GM12878 (cell line): ENCODE data around the gene MYO6. TPM values are rescaled to one million over a fixed set of nuclear protein-coding genes. Genes with fewer than 3 reads are reported as not detected.

Experiments
- ATAC-seq: fragments of 200-7000 bp; cut with Tn5 transposase; 3 replicates; pipeline ENCODE4 v1.9.1; 2020; ENCODE audit warnings: mild to moderate bottlenecking, moderate library complexity
- BruUV-seq: library from RNA; stranded (reverse); fragments of 400-500 nt; replicated peaks from 2 replicates; lab custom pipeline; 2021; lab: Mats Ljungman, UMichigan
- CTCF ChIA-PET: fragments of 300-600 bp; sonication (Branson Sonifier 250); formaldehyde crosslinking; extraction: SDS; loops from one replicate; lab custom pipeline; 2021; ENCODE audit warnings: inconsistent platforms; lab: Yijun Ruan, JAX
- POLR2A ChIA-PET: fragments of 350-600 bp; formaldehyde crosslinking; extraction: SDS; loops from one replicate; lab custom pipeline; 2021; ENCODE audit warnings: inconsistent platforms; lab: Charles Lee
- RAD21 ChIA-PET: fragments of 300-600 bp; sonication (Branson Sonifier 250); formaldehyde crosslinking; loops from one replicate; lab custom pipeline; 2023; ENCODE audit warnings: antibody characterized with exemption; ENCODE audit not compliant: unreplicated experiment; lab: Charles Lee
- SMC1A ChIA-PET: fragments of 300-600 bp; sonication (Branson Sonifier 250); formaldehyde crosslinking; loops from one replicate; lab custom pipeline; 2023; ENCODE audit not compliant: unreplicated experiment, uncharacterized antibody; lab: Charles Lee
- DNase-seq: peaks from one replicate; pipeline ENCODE4 v3.0.0-alpha.2; 2011; ENCODE audit warnings: low read depth, low spot score
- FAIRE-seq: peaks from 3 replicates; lab custom pipeline; 2011; peaks lifted over from hg19 to GRCh38; lab: Jason Lieb, UNC
- H2AFZ ChIP-seq: 2 replicates; pipeline ENCODE4 v1.6.0; 2011; ENCODE audit warnings: low read depth, low read length, control low read depth; ENCODE audit not compliant: control insufficient read depth
- H3K27ac ChIP-seq: 2 replicates; pipeline ENCODE4 v1.5.1; 2011; ENCODE audit warnings: control low read depth; ENCODE audit not compliant: control insufficient read depth, insufficient read depth
- H3K27me3 ChIP-seq, 2 experiments: replicated peaks in 1 of 2; 2 replicates each; pipeline versions ENCODE4 v1.6.0 to v1.6.1; 2011; ENCODE audit warnings: low read length in 1 of 2; ENCODE audit not compliant: control insufficient read depth in 2 of 2, insufficient read depth in 2 of 2
- H3K36me3 ChIP-seq, 2 experiments: 2 replicates each; pipeline ENCODE4 v1.5.1; 2011; ENCODE audit warnings: low read length in 1 of 2; ENCODE audit not compliant: control insufficient read depth in 2 of 2, insufficient read depth in 2 of 2
- H3K4me1 ChIP-seq: 2 replicates; pipeline ENCODE4 v1.6.1; 2011; ENCODE audit warnings: mild to moderate bottlenecking, low read length, moderate library complexity, mixed read lengths; ENCODE audit not compliant: control insufficient read depth, insufficient read depth
- H3K4me2 ChIP-seq: 2 replicates; pipeline ENCODE4 v1.6.0; 2011; ENCODE audit warnings: control low read depth; ENCODE audit not compliant: control insufficient read depth, insufficient read depth
- H3K4me3 ChIP-seq: fragments of 200-600 bp; sonication (generic); 2 replicates; pipeline ENCODE4 v1.5.1; 2016
- H3K79me2 ChIP-seq: 2 replicates; pipeline ENCODE4 v1.6.0; 2011; ENCODE audit warnings: low read length; ENCODE audit not compliant: control insufficient read depth, insufficient read depth
- H3K9ac ChIP-seq: 2 replicates; pipeline ENCODE4 v1.8.0; 2011; ENCODE audit warnings: low read length, control low read depth, mixed read lengths; ENCODE audit not compliant: control insufficient read depth, insufficient read depth
- H3K9me3 ChIP-seq: replicated peaks from 3 replicates; pipeline ENCODE4 v1.5.1; 2011; ENCODE audit warnings: mild to moderate bottlenecking, low read length; ENCODE audit not compliant: control insufficient read depth, insufficient read depth
- H4K20me1 ChIP-seq: 2 replicates; pipeline ENCODE4 v1.6.0; 2011; ENCODE audit not compliant: control insufficient read depth, insufficient read depth
- CBFB ChIP-seq: IDR thresholded peaks from 2 replicates; pipeline ENCODE4 v1.6.1; 2016; ENCODE audit warnings: antibody characterized with exemption, low read depth
- CHD4 ChIP-seq: fragments of 200-600 bp; sonication (generic); IDR thresholded peaks from 2 replicates; pipeline ENCODE4 v1.6.1; 2016; ENCODE audit warnings: mild to moderate bottlenecking
- GABPA ChIP-seq: IDR thresholded peaks from 2 replicates; pipeline ENCODE4 v1.6.1; 2014; ENCODE audit warnings: antibody characterized with exemption, low read depth, mild to moderate bottlenecking, inconsistent platforms
- MTA3 ChIP-seq: IDR thresholded peaks from 2 replicates; pipeline ENCODE4 v1.6.1; 2012; ENCODE audit warnings: low read length, inconsistent platforms, borderline replicate concordance
- POLR2A ChIP-seq: IDR thresholded peaks from 2 replicates; pipeline ENCODE4 v1.6.1; 2011; ENCODE audit warnings: low read depth, mild to moderate bottlenecking, low read length
- RB1 ChIP-seq: fragments of 450-650 bp; formaldehyde crosslinking; IDR thresholded peaks from 2 replicates; pipeline ENCODE4 v1.6.1; 2017; ENCODE audit warnings: mild to moderate bottlenecking, borderline replicate concordance
- SIX5 ChIP-seq: IDR thresholded peaks from 2 replicates; pipeline ENCODE4 v1.6.1; 2011; ENCODE audit warnings: mild to moderate bottlenecking, low read depth, low read length, moderate library complexity; ENCODE audit not compliant: severe bottlenecking
- SMAD5 ChIP-seq: IDR thresholded peaks from 2 replicates; pipeline ENCODE4 v1.6.1; 2016; ENCODE audit warnings: antibody characterized with exemption, low read depth
- SUZ12 ChIP-seq: fragments of 200-600 bp; sonication (generic); IDR thresholded peaks from one replicate; pipeline ENCODE4 v1.6.1; 2018; ENCODE audit warnings: antibody characterized with exemption, mild to moderate bottlenecking; ENCODE audit not compliant: unreplicated experiment
- ZNF384 ChIP-seq: IDR thresholded peaks from 2 replicates; pipeline ENCODE4 v1.6.1; 2012; ENCODE audit warnings: low read depth, mild to moderate bottlenecking, low read length, improper control_type of control experiment, borderline replicate concordance
- WGBS: methylation state at CpG from one replicate; pipeline ENCODE4 v1.1.6; 2016; ENCODE audit warnings: low lambda C conversion rate; ENCODE audit not compliant: insufficient replicate concordance, insufficient coverage; ENCODE audit errors: missing lambda C conversion rate; 5-methylcytosine and 5-hydroxymethylcytosine counted together
- in situ Hi-C: fragments of 300-500 bp; cut with MboI; formaldehyde crosslinking; loops from 9 replicates; pipeline ENCODE4 v1.14.3; 2018; ENCODE audit warnings: mixed read lengths
- intact Hi-C: fragments of 100-400 bp; cut with micrococcal nuclease; formaldehyde crosslinking; loops from one replicate; pipeline ENCODE4 v1.14.2; 2022; ENCODE audit not compliant: unreplicated experiment
- polyA plus RNA-seq, 11 experiments: library from polyadenylated mRNA; depleted of rRNA in 4 of 11; unstranded in 6 of 11; stranded (reverse) in 5 of 11; fragments of >200 nt; fragmentation: Nextera tagmentation in 4 of 11; fragmentation: Illumina TruSeq in 1 of 11; extraction: Ambion mirVana in 4 of 11; extraction: Trizol in 1 of 11; gene quantifications; 1 replicate in 1 of 11; 2 replicates in 10 of 11; pipeline versions ENCODE4 v1.2.1 to v1.2.3, GENCODE V29; 2011 to 2016; ENCODE audit warnings: inconsistent platforms in 2 of 11, missing spikeins in 2 of 11, low read depth in 1 of 11
- total RNA-seq, 4 experiments: library from RNA; depleted of rRNA in 3 of 4; stranded (reverse); fragments of >200 nt in 3 of 4; fragmentation: Illumina TruSeq in 1 of 4; extraction: Trizol in 1 of 4; gene quantifications; 2 replicates each; pipeline versions ENCODE4 v1.2.1 to v1.2.3, GENCODE V29; 2013 to 2021
- TF ChIP-seq, protein P1 (sequence below): IDR thresholded peaks from 2 replicates; pipeline ENCODE4 v1.6.1; 2012; ENCODE audit warnings: improper control_type of control experiment, low read depth, low read length; ENCODE audit not compliant: insufficient replicate concordance
- TF ChIP-seq, protein P2 (sequence below): fragments of 450-650 bp; IDR thresholded peaks from 2 replicates; pipeline ENCODE4 v1.6.1; 2017; ENCODE audit warnings: mild to moderate bottlenecking, moderate library complexity
- TF ChIP-seq, protein P3 (sequence below): fragments of 450-650 bp; IDR thresholded peaks from 2 replicates; pipeline ENCODE4 v1.6.1; 2016; ENCODE audit warnings: mild to moderate bottlenecking

Gene MYO6
- total and polyA plus RNA-seq, 10 of the 15 experiments (the other 5 are each of a cell fraction or from before 2014, with no cell fraction given) = 7.9 to 30.4 (median 16.8) TPM

DNA sequence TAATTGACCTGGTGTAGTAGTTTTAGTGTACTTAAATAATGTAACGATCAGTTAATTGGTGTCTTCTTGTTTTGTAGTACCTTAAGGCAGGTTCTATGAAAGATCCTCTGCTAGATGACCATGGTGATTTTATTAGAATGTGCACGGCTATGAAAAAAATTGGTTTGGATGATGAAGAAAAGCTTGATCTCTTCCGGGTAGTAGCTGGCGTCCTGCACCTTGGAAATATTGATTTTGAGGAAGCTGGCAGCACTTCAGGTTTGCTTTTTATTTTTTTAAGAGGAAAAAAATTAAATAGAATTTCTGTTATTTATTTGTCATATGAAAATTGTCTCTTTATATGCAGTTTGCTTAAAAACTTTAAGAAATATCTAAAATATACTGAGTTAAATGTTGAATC is 99.2 kb downstream of the MYO6 start (continued):
- TF ChIP-seq, protein P1, sequence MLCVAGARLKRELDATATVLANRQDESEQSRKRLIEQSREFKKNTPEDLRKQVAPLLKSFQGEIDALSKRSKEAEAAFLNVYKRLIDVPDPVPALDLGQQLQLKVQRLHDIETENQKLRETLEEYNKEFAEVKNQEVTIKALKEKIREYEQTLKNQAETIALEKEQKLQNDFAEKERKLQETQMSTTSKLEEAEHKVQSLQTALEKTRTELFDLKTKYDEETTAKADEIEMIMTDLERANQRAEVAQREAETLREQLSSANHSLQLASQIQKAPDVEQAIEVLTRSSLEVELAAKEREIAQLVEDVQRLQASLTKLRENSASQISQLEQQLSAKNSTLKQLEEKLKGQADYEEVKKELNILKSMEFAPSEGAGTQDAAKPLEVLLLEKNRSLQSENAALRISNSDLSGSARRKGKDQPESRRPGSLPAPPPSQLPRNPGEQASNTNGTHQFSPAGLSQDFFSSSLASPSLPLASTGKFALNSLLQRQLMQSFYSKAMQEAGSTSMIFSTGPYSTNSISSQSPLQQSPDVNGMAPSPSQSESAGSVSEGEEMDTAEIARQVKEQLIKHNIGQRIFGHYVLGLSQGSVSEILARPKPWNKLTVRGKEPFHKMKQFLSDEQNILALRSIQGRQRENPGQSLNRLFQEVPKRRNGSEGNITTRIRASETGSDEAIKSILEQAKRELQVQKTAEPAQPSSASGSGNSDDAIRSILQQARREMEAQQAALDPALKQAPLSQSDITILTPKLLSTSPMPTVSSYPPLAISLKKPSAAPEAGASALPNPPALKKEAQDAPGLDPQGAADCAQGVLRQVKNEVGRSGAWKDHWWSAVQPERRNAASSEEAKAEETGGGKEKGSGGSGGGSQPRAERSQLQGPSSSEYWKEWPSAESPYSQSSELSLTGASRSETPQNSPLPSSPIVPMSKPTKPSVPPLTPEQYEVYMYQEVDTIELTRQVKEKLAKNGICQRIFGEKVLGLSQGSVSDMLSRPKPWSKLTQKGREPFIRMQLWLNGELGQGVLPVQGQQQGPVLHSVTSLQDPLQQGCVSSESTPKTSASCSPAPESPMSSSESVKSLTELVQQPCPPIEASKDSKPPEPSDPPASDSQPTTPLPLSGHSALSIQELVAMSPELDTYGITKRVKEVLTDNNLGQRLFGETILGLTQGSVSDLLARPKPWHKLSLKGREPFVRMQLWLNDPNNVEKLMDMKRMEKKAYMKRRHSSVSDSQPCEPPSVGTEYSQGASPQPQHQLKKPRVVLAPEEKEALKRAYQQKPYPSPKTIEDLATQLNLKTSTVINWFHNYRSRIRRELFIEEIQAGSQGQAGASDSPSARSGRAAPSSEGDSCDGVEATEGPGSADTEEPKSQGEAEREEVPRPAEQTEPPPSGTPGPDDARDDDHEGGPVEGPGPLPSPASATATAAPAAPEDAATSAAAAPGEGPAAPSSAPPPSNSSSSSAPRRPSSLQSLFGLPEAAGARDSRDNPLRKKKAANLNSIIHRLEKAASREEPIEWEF = no peak

DNA sequence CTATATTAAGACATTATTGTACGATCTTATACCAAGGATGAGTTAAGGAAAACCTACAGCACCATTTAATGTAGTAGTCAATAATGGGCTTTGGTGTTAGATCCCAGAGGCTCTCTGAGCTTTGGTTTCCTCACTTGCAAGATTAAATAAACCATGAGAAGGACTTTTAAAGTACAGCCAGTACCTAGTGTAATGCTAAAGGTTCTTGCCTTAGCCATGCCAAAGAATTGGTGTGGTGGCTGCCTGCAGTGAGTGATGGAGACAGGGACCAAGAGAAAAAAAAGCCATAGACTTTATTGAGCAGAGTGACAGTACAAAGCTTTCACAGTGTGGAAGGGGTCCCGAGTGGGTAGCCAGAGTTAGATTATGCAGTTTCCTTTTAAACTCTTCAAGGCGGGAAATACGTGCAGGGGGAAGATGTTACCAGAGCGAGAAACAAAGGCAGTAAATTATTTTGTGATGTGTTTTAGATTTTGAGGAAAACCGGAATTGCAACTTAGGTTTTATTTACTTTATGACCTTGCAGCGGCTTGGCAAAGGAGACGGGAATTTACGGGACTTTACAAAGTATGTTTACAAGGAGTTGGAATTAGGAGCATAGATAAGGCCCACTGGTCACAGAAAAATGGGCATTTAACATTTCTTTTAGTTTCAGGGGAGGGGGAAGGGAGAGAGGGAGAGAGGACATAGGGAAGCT is 100.4 kb downstream of the MYO6 start:
- no TSS peak for BruUV-seq
- CTCF ChIA-PET = interaction anchor here (1.7 kb wide), 1 partner anchor 44 kb away, joined by 5 read pairs; no protein-coding TSS in a partner anchor
- Histone ChIP-seq H4K20me1 (no peaks in the 10 kb centered on the region), H3K4me3 (no peak overlapping the region), H3K27ac (no peak overlapping the region), H3K79me2 (no peaks in the 10 kb centered on the region), H3K4me2 (no peak overlapping the region), H3K36me3 (no peaks in the 10 kb centered on the region), H2AFZ (no peak overlapping the region), H3K27me3 (no peaks in the 10 kb centered on the region), H3K9me3 (no peaks in the 10 kb centered on the region), H3K4me1 (no peaks in the 10 kb centered on the region), H3K9ac (no peak overlapping the region)
- SMC1A ChIA-PET = no interaction called here
- in situ Hi-C loops = no loop called here
- no peak for DNase-seq
- POLR2A ChIA-PET = no interaction called here
- WGBS = 55% methylated on average over 9 of the region's 9 CpGs
- intact Hi-C loops = no loop called here
- RAD21 ChIA-PET = no interaction called here
- no peak for ATAC-seq
- FAIRE-seq = no peak
- TF ChIP-seq CBFB (no peak), GABPA (no peak), POLR2A (no peak), CHD4 (no peak), MTA3 (no peak), ZNF384 (no peak), SMAD5 (no peak), SUZ12 (no peak), SIX5 (no peak), RB1 (no peak)
- TF ChIP-seq, protein P2, sequence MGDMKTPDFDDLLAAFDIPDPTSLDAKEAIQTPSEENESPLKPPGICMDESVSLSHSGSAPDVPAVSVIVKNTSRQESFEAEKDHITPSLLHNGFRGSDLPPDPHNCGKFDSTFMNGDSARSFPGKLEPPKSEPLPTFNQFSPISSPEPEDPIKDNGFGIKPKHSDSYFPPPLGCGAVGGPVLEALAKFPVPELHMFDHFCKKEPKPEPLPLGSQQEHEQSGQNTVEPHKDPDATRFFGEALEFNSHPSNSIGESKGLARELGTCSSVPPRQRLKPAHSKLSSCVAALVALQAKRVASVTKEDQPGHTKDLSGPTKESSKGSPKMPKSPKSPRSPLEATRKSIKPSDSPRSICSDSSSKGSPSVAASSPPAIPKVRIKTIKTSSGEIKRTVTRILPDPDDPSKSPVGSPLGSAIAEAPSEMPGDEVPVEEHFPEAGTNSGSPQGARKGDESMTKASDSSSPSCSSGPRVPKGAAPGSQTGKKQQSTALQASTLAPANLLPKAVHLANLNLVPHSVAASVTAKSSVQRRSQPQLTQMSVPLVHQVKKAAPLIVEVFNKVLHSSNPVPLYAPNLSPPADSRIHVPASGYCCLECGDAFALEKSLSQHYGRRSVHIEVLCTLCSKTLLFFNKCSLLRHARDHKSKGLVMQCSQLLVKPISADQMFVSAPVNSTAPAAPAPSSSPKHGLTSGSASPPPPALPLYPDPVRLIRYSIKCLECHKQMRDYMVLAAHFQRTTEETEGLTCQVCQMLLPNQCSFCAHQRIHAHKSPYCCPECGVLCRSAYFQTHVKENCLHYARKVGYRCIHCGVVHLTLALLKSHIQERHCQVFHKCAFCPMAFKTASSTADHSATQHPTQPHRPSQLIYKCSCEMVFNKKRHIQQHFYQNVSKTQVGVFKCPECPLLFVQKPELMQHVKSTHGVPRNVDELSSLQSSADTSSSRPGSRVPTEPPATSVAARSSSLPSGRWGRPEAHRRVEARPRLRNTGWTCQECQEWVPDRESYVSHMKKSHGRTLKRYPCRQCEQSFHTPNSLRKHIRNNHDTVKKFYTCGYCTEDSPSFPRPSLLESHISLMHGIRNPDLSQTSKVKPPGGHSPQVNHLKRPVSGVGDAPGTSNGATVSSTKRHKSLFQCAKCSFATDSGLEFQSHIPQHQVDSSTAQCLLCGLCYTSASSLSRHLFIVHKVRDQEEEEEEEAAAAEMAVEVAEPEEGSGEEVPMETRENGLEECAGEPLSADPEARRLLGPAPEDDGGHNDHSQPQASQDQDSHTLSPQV = no peak
- TF ChIP-seq, protein P3, sequence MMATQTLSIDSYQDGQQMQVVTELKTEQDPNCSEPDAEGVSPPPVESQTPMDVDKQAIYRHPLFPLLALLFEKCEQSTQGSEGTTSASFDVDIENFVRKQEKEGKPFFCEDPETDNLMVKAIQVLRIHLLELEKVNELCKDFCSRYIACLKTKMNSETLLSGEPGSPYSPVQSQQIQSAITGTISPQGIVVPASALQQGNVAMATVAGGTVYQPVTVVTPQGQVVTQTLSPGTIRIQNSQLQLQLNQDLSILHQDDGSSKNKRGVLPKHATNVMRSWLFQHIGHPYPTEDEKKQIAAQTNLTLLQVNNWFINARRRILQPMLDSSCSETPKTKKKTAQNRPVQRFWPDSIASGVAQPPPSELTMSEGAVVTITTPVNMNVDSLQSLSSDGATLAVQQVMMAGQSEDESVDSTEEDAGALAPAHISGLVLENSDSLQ = no peak
